Thoracic aorta (tissue), 2 donors: Measurements from ENCODE around the gene LRRTM4. TPM values are rescaled to one million over a fixed set of nuclear protein-coding genes. Genes with fewer than 3 reads are reported as not detected.

Experiments used
- ATAC-seq: fragments of 150-250 bp; one replicate; pipeline ENCODE4 v1.8.0; 2017; ENCODE audit warnings: low read depth; ENCODE audit not compliant: insufficient number of reproducible peaks, low FRiP score
- DNase-seq: peaks from one replicate; pipeline ENCODE4 v3.0.0-alpha.2; 2020; ENCODE audit warnings: low spot score
- H3K27ac ChIP-seq, 2 donors: fragments of 200-600 bp; sonication (generic); 1 replicate in 1 of 2; 2 replicates in 1 of 2; pipeline ENCODE4 v1.5.1; 2016; ENCODE audit warnings: mild to moderate bottlenecking in 2 of 2, moderate library complexity in 2 of 2
- H3K27me3 ChIP-seq: fragments of 200-600 bp; sonication (generic); replicated peaks from 2 replicates; pipeline ENCODE4 v1.6.0; 2016; ENCODE audit warnings: mild to moderate bottlenecking; ENCODE audit not compliant: insufficient read depth
- H3K36me3 ChIP-seq: fragments of 200-600 bp; sonication (generic); one replicate; pipeline ENCODE4 v1.5.1; 2016
- H3K4me1 ChIP-seq, 2 donors: fragments of 200-600 bp; sonication (generic); 1 replicate in 1 of 2; 2 replicates in 1 of 2; pipeline versions ENCODE4 v1.5.1 to v1.6.0; 2016; ENCODE audit warnings: low read depth in 2 of 2, mild to moderate bottlenecking in 1 of 2; ENCODE audit not compliant: control insufficient read depth in 1 of 2
- H3K4me3 ChIP-seq: fragments of 200-600 bp; sonication (generic); 2 replicates; pipeline ENCODE4 v1.5.1; 2016; ENCODE audit warnings: mild to moderate bottlenecking
- H3K9me3 ChIP-seq: fragments of 200-600 bp; sonication (generic); 2 replicates; pipeline ENCODE4 v1.5.1; 2016
- CTCF ChIP-seq: fragments of 200-600 bp; sonication (generic); IDR thresholded peaks from one replicate; pipeline ENCODE4 v1.5.1; 2019; ENCODE audit warnings: antibody characterized with exemption
- total RNA-seq, 2 donors: library from RNA; depleted of rRNA; stranded (reverse); fragments of >200 nt; gene quantifications; one replicate each; pipeline versions ENCODE4 v1.1.0 to v1.2.3, GENCODE V29; 2016

Gene LRRTM4
- total RNA-seq, 2 donors from 2014 or later, result not detected

GRCh38 chr2:76829374-76830234 is 692.6 kb downstream of the LRRTM4 start:
- Histone ChIP-seq H3K27me3 (no peaks in the 10 kb centered on the region), H3K27ac (no peak overlapping the region), H3K36me3 (no peaks in the 10 kb centered on the region), H3K4me3 (no peak overlapping the region), H3K9me3 (no peaks in the 10 kb centered on the region), H3K4me1 (no peaks in the 10 kb centered on the region)
- DNase-seq (no peak), ATAC-seq (no peak)
- no peak for TF ChIP-seq CTCF

- H3K4me1 ChIP-seq, result no peaks in the 10 kb centered on the region
- TF ChIP-seq CTCF, result no peak
- DNase-seq, result no peak
- ATAC-seq, result no peak
- H3K9me3 ChIP-seq, result no peaks in the 10 kb centered on the region
- H3K27ac ChIP-seq, result no peak overlapping the region
- no peaks in the 10 kb centered on the region for H3K36me3 ChIP-seq
- H3K27me3 ChIP-seq, result no peaks in the 10 kb centered on the region
- no peak overlapping the region for H3K4me3 ChIP-seq
Measured at GRCh38 chr2:76826691-76827090, 695.5 kb downstream of the LRRTM4 start.

GRCh38 chr2:76825140-76825970 is 696.8 kb downstream of the LRRTM4 start:
- no peak for ATAC-seq
- H3K4me1 ChIP-seq, result no peaks in the 10 kb centered on the region
- H3K4me3 ChIP-seq, result no peak overlapping the region
- no peaks in the 10 kb centered on the region for H3K36me3 ChIP-seq
- no peak for TF ChIP-seq CTCF
- no peak overlapping the region for H3K27ac ChIP-seq
- no peak for DNase-seq
- no peaks in the 10 kb centered on the region for H3K9me3 ChIP-seq
- no peaks in the 10 kb centered on the region for H3K27me3 ChIP-seq

- H3K27me3 ChIP-seq, result no peaks in the 10 kb centered on the region
- no peak overlapping the region for H3K4me3 ChIP-seq
- no peak for TF ChIP-seq CTCF
- H3K4me1 ChIP-seq, result no peaks in the 10 kb centered on the region
- no peak overlapping the region for H3K27ac ChIP-seq
- DNase-seq (no peak), ATAC-seq (no peak)
- no peaks in the 10 kb centered on the region for H3K36me3 ChIP-seq
- H3K9me3 ChIP-seq, result no peaks in the 10 kb centered on the region
Measured at GRCh38 chr2:76821731-76822130, 700.4 kb downstream of the LRRTM4 start.

GRCh38 chr2:76813084-76813483 is 709.1 kb downstream of the LRRTM4 start:
- TF ChIP-seq CTCF, result no peak
- DNase-seq (no peak), ATAC-seq (no peak)
- no peak overlapping the region for H3K27ac ChIP-seq
- H3K4me3 ChIP-seq, result no peak overlapping the region
- no peaks in the 10 kb centered on the region for H3K36me3 ChIP-seq
- H3K4me1 ChIP-seq, result no peaks in the 10 kb centered on the region
- H3K27me3 ChIP-seq, result no peaks in the 10 kb centered on the region
- no peaks in the 10 kb centered on the region for H3K9me3 ChIP-seq
